Naive thymus-derived CD8-positive, alpha-beta T cell (primary cell): Measurements from ENCODE around the gene KLHL36. TPM values are rescaled to one million over a fixed set of nuclear protein-coding genes. Genes with fewer than 3 reads are reported as not detected.
"Not testable (repeated sequence)": the region's sequence is repeated elsewhere in the genome, so short reads cannot be mapped to it uniquely, and the experiment has no call there.

Source experiments
- ATAC-seq, 2 donors: fragments of 150-1000 bp; cut with Tn5 transposase in 1 of 2; sonication (Bioruptor Pico), chemical (Tn5 transposase) in 1 of 2; 1 replicate in 1 of 2; 2 replicates in 1 of 2; pipeline ENCODE4 v1.10.0; 2021; ENCODE audit warnings: mild to moderate bottlenecking in 2 of 2, moderate library complexity in 2 of 2
- POLR2A ChIA-PET: fragments of 350-600 bp; sonication (Branson Sonifier 250); formaldehyde crosslinking; loops from one replicate; lab custom pipeline; 2021; ENCODE audit warnings: antibody characterized with exemption; lab: Charles Lee
- DNase-seq, 10 donors: peaks; one replicate each; pipeline versions ENCODE4 v3.0.0 to v3.0.0-alpha.2; 2020 to 2022
- H3K27ac Mint-ChIP-seq, 10 donors: one replicate each; pipeline ENCODE4 v1.8.0; 2020 to 2022; ENCODE audit warnings: mild to moderate bottlenecking in 10 of 10, mixed read lengths in 10 of 10, moderate library complexity in 4 of 10, inconsistent platforms in 1 of 10
- H3K27me3 Mint-ChIP-seq, 5 donors: one replicate each; pipeline ENCODE4 v1.8.0; 2021 to 2022; ENCODE audit warnings: mixed read lengths in 5 of 5
- H3K36me3 Mint-ChIP-seq, 3 donors: one replicate each; pipeline ENCODE4 v1.8.0; 2020 to 2022; ENCODE audit warnings: mixed read lengths in 3 of 3, mild to moderate bottlenecking in 2 of 3, inconsistent platforms in 1 of 3
- H3K4me1 Mint-ChIP-seq, 4 donors: one replicate each; pipeline ENCODE4 v1.8.0; 2021 to 2022; ENCODE audit warnings: mixed read lengths in 4 of 4
- H3K4me3 Mint-ChIP-seq, 10 donors: one replicate each; pipeline ENCODE4 v1.8.0; 2020 to 2022; ENCODE audit warnings: mild to moderate bottlenecking in 10 of 10, mixed read lengths in 10 of 10, moderate library complexity in 6 of 10, inconsistent platforms in 1 of 10
- H3K9me3 Mint-ChIP-seq, 9 donors: one replicate each; pipeline ENCODE4 v1.8.0; 2020 to 2022; ENCODE audit warnings: mixed read lengths in 9 of 9, mild to moderate bottlenecking in 3 of 9, inconsistent platforms in 1 of 9, moderate library complexity in 1 of 9
- polyA plus RNA-seq, 3 donors: library from polyadenylated mRNA; unstranded; fragments of 300-500 nt; fragmentation: Illumina TruSeq; gene quantifications; one replicate each; pipeline ENCODE4 v1.2.3, GENCODE V29; 2021
- total RNA-seq, 8 experiments: library from RNA in 2 of 8; stranded (reverse) in 2 of 8; gene quantifications; one replicate each; pipeline ENCODE4 v1.2.3 and lab custom pipeline; 2021 to 2026

Gene KLHL36
- total and polyA plus RNA-seq, 5 experiments from 2014 or later: 27.4 to 157 (median 50.3) TPM

DNA sequence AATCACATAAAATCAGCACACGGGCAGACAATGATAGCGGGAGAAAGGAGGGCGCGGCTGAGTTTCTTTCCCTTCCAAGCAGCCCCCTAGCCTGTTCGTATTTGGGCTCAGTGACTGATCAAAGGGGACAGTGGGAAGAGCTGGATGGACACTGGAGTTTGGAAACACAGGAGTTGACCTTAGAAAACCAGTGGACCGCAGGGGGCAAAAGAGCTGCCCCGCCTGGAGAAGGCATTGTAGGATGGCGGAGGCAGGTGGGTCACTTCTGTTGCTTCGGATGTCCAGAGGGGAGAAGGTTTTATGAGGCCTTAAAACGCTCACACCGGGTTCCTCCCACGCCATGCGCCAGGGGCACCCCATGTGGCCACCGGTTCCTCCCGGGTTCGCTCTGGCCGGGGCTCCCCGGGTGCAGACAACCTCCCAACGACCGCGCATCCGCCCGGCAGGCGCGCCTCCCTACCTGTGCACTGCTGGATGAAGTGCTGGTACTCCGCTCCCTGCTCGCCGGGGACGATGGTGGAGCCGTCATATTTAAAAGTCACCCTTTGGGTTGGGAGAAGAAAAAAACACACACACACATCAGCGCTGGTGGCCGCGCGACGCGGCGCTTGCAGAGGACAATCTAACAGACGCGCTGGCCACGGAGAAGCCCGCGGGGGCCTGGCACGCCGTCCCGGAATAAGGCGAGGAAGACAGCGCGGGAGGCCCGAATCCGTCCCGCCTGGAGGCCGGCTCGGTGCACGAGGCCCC, 31.1 kb upstream of the KLHL36 start:
- H3K27me3 Mint-ChIP-seq: no peaks in the 10 kb centered on the region
- POLR2A ChIA-PET: interaction anchor here (1.0 to 9.8 kb wide), 14 partner anchors 10 to 118 kb away, joined by 3 to 141 read pairs (median 6); no protein-coding TSS in a partner anchor
- H3K9me3 Mint-ChIP-seq: no peaks in the 10 kb centered on the region
- H3K27ac Mint-ChIP-seq: peak overlapping the region; percentile 82 to 95 (median 92)
- peaks cover 34 to 62% (median 53%) of the 10 kb centered on the region in 4 donors for H3K4me1 Mint-ChIP-seq
- peak overlapping the region; percentile 90 to 97 (median 96) for H3K4me3 Mint-ChIP-seq
- ATAC-seq (peak; percentile 47 to 52), DNase-seq (peak in 7 of 10 donors; percentile 25 to 74 (median 46))
- peaks cover 4 to 21% (median 6%) of the 10 kb centered on the region in 3 donors for H3K36me3 Mint-ChIP-seq

DNA sequence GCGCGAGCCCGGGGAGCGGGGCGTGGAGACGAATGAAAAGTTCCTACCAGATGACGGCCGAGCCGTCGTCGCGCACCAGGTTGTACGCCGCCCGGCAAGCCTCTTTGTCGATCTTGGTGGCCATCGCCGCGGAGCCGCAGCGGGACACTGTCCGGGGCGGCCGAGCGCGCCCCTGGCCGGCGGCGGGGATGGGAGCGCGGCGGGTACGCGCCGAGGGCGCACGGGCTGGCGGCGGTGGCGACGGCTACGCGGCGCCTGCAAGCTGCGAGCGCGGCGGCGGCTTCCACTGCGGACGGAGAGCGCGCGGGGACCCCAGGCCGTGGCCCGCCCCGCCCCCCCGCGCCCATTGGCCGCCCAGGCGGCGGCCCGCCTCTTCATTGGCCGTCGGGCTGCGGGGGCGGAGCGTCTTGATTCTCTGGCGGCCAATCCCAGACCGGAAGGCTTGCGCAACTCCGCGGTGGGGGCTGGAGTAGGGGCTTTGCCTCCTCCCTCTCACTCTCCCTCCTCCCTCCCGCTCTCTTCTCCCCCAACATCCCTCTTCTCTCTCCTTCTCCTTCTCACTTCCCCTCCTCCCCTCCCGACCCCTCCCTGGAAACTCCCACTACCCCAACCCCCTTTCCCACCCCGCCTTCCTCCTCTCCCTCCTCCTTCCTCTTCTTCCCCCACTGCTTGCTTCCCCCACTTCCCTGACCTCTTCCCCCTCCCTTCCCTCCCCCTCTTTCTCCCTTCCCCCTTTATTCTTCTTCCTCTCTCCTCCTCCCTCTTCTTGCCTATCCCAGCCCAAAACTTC, 30.3 kb upstream of the KLHL36 start, which contains the start of gene COTL1:
TSS of gene COTL1 (minus strand) at position 288 of the 790 bp plus-strand sequence. CDS start at position 124, 164 bp downstream.
- POLR2A ChIA-PET: interaction anchor here (0.7 to 9.8 kb wide), 13 partner anchors 11 to 112 kb away, joined by 3 to 141 read pairs (median 7); no protein-coding TSS in a partner anchor
- Mint-ChIP-seq H3K4me3 (peak within 1 kb of the TSS; percentile 90 to 97 (median 96)), H3K36me3 (peaks cover 4 to 17% (median 6%) of the 10 kb centered on the region in 3 donors), H3K9me3 (no peaks in the 10 kb centered on the region), H3K27ac (peak within 1 kb of the TSS; percentile 82 to 95 (median 92)), H3K27me3 (no peaks in the 10 kb centered on the region), H3K4me1 (peaks cover 34 to 63% (median 50%) of the 10 kb centered on the region in 4 donors)
- peak; percentile 83 to 89 for ATAC-seq
- DNase-seq: peak; percentile 80 to 97 (median 92)

DNA sequence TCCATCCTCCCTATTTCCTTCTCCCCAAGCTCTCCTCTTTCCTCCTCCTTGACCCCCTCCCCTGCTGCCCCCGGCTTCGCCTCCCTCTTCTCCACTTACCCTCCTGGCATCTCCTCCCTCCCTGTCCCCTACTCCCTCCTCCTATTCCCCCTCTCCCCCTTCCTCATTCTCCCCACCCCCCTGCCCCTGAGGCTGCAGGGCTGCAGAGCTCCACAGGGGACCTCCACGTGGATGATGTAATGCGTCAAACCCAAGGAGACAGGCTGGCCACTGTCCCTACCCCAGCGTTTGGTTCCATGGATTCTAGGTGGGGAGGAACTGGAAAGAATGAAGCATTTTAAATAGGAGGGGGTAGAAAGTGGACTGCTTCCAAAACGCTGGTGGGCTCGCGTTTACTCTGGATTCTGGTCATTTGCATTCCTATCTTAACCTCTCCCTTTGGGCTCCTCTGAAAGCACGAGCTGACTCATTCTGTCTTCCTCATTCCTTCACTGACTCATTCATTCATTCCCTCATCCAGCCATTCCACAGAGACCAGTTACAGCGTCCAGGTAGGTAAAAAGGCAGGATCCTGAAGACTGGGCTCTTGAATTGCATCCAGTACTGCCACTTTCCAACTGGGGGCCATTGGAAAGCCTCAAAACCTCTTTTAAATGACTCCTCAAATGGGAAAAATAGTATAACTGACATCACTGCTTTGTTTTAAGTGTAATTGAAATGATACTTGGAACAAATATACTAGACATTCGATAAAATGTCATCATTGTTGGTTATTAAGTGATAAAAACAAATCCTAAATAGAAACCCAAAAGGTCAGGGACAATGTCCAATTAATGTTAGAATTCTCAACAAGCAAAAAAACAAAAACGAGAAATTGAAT, 29.5 kb upstream of the KLHL36 start:
- Mint-ChIP-seq H3K9me3 (no peaks in the 10 kb centered on the region), H3K27me3 (no peaks in the 10 kb centered on the region), H3K4me3 (peak overlapping the region in 8 of 10 donors; percentile 48 to 97 (median 64)), H3K27ac (peak overlapping the region in 4 of 10 donors; percentile 6 to 93 (median 48)), H3K36me3 (peaks cover 0 to 10% (median 6%) of the 10 kb centered on the region in 3 donors), H3K4me1 (peaks cover 29 to 55% (median 46%) of the 10 kb centered on the region in 4 donors)
- POLR2A ChIA-PET: interaction anchor here (1.0 to 9.8 kb wide), 8 partner anchors 11 to 112 kb away, joined by 3 to 141 read pairs (median 10); no protein-coding TSS in a partner anchor
- no peak for ATAC-seq
- no peak for DNase-seq

DNA sequence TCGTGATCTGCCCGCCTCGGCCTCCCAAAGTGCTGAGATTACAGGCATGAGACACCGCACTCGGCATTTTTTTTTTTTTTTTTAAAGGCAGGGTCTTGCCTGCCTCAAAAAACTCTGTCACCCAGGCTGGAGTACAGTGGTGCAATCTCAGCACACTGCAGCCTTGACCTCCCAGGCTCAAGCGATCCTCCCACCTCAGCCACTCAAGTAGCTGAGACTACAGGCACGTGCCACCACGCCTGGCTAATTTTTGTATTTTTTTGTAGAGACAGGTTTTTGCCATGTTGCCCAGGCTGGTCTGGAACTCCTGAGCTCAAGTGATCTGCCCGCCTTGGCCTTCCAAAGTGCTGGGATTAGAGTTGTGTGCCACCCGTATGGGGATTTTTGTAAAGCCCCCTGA, 27.4 kb upstream of the KLHL36 start:
- ATAC-seq, H3K27me3 Mint-ChIP-seq, DNase-seq, H3K4me3 Mint-ChIP-seq, H3K36me3 Mint-ChIP-seq, H3K9me3 Mint-ChIP-seq: not testable (repeated sequence)
- POLR2A ChIA-PET: interaction anchor here (0.7 to 3.9 kb wide), 5 partner anchors 12 to 108 kb away, joined by 3 to 34 read pairs (median 4); no protein-coding TSS in a partner anchor
- peak overlapping the region in 2 of 10 donors; percentile 10 to 29 for H3K27ac Mint-ChIP-seq
- peaks cover 13 to 34% (median 25%) of the 10 kb centered on the region in 4 donors for H3K4me1 Mint-ChIP-seq

DNA sequence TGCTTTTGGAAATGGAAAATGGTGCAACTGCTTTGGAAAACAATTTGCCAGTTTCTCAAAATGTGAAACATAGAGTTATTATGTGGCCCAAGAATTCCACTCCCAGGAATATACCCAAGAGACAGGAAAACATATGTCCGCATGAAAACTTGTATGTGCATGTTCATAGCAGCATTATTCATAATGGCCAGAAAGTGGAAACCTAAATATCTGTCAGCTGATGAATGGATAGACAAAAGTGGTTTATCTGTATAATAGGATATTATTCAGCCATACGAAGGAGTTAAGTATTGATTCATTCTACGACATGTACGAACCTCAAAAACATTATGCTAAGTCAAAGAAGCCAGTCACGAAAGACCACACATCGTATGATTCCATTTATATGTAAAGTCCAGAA, 22.8 kb upstream of the KLHL36 start:
- no peak overlapping the region for H3K27ac Mint-ChIP-seq
- ATAC-seq: no peak
- no peak for DNase-seq
- no peak overlapping the region for H3K4me3 Mint-ChIP-seq
- H3K36me3 Mint-ChIP-seq: no peaks in the 10 kb centered on the region
- no peaks in the 10 kb centered on the region for H3K27me3 Mint-ChIP-seq
- POLR2A ChIA-PET: no interaction called here
- H3K4me1 Mint-ChIP-seq: peaks cover 7 to 31% (median 22%) of the 10 kb centered on the region in 4 donors
- H3K9me3 Mint-ChIP-seq: no peaks in the 10 kb centered on the region

DNA sequence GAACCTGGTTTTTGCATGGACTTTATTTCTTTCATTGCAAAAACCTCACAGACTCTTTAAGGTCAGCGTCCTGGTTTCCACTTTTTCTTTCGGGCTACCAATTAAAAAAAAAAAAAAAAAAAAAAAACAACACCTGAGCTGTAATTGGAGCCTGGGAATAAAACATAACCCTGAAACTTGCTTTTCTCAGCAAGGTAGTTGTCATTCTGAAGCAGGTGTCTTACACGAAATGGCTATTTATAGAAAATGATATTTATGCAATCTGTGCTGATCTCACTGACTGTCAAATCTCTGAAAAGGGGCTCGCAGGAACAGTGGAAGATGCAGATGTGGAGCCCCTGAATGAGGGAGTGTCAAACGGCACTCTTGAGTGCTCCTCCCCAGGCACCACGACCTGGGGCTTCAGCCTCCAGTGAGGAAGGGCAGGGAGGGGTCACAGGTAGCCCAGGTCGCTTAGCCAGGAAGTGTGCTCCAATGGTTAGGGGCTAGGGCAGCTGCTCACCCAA, 20.0 kb upstream of the KLHL36 start:
- Mint-ChIP-seq H3K4me1 (peaks cover 17 to 43% (median 35%) of the 10 kb centered on the region in 4 donors), H3K4me3 (no peak overlapping the region), H3K36me3 (no peaks in the 10 kb centered on the region), H3K27ac (peak overlapping the region in 1 of 10 donors; percentile 1), H3K9me3 (no peaks in the 10 kb centered on the region), H3K27me3 (no peaks in the 10 kb centered on the region)
- DNase-seq: no peak
- no peak for ATAC-seq
- POLR2A ChIA-PET: interaction anchor here (0.6 to 1.4 kb wide), 3 partner anchors 20 to 123 kb away, joined by 3 to 4 read pairs (median 4); no protein-coding TSS in a partner anchor

DNA sequence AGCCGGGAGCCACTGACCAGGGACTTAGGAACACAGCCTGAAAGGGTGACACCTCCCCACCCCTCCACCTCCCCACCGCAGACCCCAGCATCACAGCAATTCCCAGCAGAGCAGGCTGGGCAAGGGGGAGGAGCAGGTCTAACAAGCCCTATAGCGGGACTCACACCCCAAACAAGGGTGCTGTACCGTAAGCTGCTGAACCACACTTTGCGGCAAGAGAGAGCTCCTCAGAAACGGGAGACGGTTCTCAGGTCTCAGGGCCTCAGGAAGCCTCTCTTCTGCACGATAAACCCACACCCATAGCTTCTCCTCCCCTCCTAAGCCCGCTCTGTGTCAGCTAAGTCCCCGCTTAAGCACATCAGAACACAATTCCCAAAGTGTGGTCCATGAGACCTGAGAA, 18.7 kb upstream of the KLHL36 start:
- Mint-ChIP-seq H3K9me3 (no peaks in the 10 kb centered on the region), H3K4me3 (peak overlapping the region in 4 of 10 donors; percentile 11 to 48 (median 26)), H3K27me3 (no peaks in the 10 kb centered on the region), H3K36me3 (no peaks in the 10 kb centered on the region), H3K27ac (peak overlapping the region in 1 of 10 donors; percentile 48), H3K4me1 (peaks cover 17 to 47% (median 36%) of the 10 kb centered on the region in 4 donors)
- POLR2A ChIA-PET: interaction anchor here (1.0 to 1.4 kb wide), 2 partner anchors 18 to 122 kb away, joined by 3 to 4 read pairs; partner anchors contain the start of gene KLHL36
- ATAC-seq: peak; percentile 40 to 56
- no peak for DNase-seq

DNA sequence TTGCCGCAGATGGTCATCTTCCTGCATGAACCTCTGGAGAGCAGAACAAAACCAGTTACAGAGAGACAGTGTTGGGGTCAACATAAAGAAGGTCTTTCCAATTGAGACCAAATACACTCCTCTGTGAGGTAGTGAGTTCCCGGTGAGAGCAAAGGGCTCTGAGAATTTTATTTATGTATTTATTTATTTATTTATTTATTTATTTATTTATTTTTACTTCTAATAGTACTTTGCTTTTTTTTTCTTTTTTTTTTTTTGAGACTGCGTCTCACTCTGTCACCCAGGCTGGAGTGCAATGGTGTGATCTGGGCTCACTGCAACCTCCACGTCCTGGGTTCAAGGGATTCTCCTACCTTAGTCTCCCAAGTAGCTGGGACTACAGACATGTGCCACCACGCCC, 18.3 kb upstream of the KLHL36 start:
- Mint-ChIP-seq H3K27me3 (no peaks in the 10 kb centered on the region), H3K27ac (peak overlapping the region in 1 of 10 donors; percentile 48), H3K36me3 (no peaks in the 10 kb centered on the region), H3K4me3 (peak overlapping the region in 5 of 10 donors; percentile 23 to 71 (median 48)), H3K9me3 (no peaks in the 10 kb centered on the region), H3K4me1 (peaks cover 18 to 47% (median 36%) of the 10 kb centered on the region in 4 donors)
- POLR2A ChIA-PET: interaction anchor here (1.0 to 1.4 kb wide), 2 partner anchors 18 to 122 kb away, joined by 3 to 4 read pairs; partner anchors contain the start of gene KLHL36
- ATAC-seq (no peak), DNase-seq (no peak)

DNA sequence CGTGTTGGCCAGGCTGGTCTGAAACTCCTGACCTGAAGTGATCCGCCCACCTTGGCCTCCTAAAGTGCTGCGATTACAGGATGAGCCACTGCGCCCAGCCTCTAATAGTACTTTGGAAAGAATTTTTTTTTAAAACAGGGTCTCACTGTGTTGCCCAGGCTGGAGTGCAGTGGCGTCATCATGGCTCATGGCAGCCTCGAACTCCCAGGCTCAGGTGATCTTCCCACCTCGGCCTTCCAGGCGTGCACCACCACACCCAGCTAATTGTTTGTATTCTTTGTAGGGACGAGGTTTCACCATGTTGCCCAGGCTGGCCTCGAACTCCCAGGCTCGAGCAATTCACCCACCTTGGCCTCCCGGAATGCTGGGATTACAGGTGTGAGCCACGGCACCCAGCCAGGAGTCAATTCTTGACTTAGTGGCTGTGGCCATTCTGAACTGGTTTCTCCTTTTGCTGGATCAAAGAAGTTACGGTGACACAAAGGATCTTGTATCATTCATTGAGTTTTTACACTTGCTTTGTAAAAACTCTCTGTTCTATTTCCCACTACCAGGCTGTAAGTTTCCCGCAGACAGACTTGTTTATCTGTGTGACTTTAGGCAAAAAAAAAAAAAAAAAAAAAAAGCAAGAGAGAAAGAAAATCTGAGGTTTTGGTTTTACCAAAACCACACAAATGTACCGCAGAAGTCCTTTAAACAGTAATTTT, 17.7 kb upstream of the KLHL36 start:
- H3K4me3 Mint-ChIP-seq: peak overlapping the region; percentile 27 to 82 (median 65)
- H3K4me1 Mint-ChIP-seq: peaks cover 18 to 47% (median 36%) of the 10 kb centered on the region in 4 donors
- no peaks in the 10 kb centered on the region for H3K9me3 Mint-ChIP-seq
- DNase-seq: peak in 1 of 10 donors; percentile 41
- no peaks in the 10 kb centered on the region for H3K36me3 Mint-ChIP-seq
- POLR2A ChIA-PET: interaction anchor here (1.0 to 1.4 kb wide), 2 partner anchors 17 to 123 kb away, joined by 3 to 4 read pairs; partner anchors contain the start of gene KLHL36
- peak overlapping the region; percentile 2 to 84 (median 74) for H3K27ac Mint-ChIP-seq
- ATAC-seq: peak; percentile 57 to 81
- no peaks in the 10 kb centered on the region for H3K27me3 Mint-ChIP-seq

DNA sequence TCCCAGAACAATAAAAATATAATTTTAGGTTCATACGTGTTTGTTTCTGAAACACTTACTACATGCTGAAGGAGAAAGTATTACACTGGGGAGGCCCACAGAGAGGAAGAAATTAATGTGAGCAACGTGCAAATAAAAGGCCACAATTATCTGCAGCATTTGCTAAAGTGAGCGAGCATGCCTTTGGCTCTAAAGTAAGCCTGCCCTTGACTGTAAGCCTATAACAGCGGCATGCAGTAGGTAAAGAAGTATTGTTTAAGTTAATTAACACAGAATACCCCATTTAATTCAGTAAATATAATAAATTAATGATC, 17.2 kb upstream of the KLHL36 start:
- Mint-ChIP-seq H3K36me3 (no peaks in the 10 kb centered on the region), H3K27me3 (no peaks in the 10 kb centered on the region), H3K4me1 (peaks cover 18 to 47% (median 36%) of the 10 kb centered on the region in 4 donors), H3K9me3 (no peaks in the 10 kb centered on the region), H3K27ac (peak overlapping the region in 9 of 10 donors; percentile 2 to 84 (median 74)), H3K4me3 (peak overlapping the region; percentile 38 to 82 (median 65))
- DNase-seq: no peak
- ATAC-seq: peak; percentile 10 to 69
- POLR2A ChIA-PET: no interaction called here
